Parathyroid adenoma (tissue), 2 donors: ENCODE measurements around the gene WDR87.

Source experiments
- H2AFZ ChIP-seq: fragments of 300-600 bp; sonication (generic); one replicate; pipeline ENCODE4 v1.7.0; 2017; ENCODE audit warnings: antibody characterized with exemption, mild to moderate bottlenecking
- H3K27ac ChIP-seq: fragments of 300-600 bp; sonication (generic); one replicate; pipeline ENCODE4 v1.7.0; 2017
- H3K27me3 ChIP-seq: fragments of 300-600 bp; sonication (generic); one replicate; pipeline ENCODE4 v1.7.0; 2017; ENCODE audit warnings: low read length; ENCODE audit not compliant: control insufficient read depth, insufficient read depth
- H3K36me3 ChIP-seq: fragments of 300-600 bp; sonication (generic); one replicate; pipeline ENCODE4 v1.7.0; 2017; ENCODE audit warnings: low read length; ENCODE audit not compliant: control insufficient read depth, insufficient read depth
- H3K4me1 ChIP-seq: fragments of 300-600 bp; sonication (generic); one replicate; pipeline ENCODE4 v1.7.0; 2017; ENCODE audit warnings: control low read depth
- H3K4me2 ChIP-seq: fragments of 300-600 bp; sonication (generic); one replicate; pipeline ENCODE4 v1.7.0; 2017; ENCODE audit warnings: low read length
- H3K4me3 ChIP-seq: fragments of 300-600 bp; sonication (generic); one replicate; pipeline ENCODE4 v1.7.0; 2017; ENCODE audit warnings: low read depth, low read length
- H3K79me2 ChIP-seq: fragments of 300-600 bp; sonication (generic); one replicate; pipeline ENCODE4 v1.7.0; 2017; ENCODE audit warnings: control low read depth
- H3K9ac ChIP-seq: fragments of 300-600 bp; sonication (generic); one replicate; pipeline ENCODE4 v1.7.0; 2017; ENCODE audit warnings: mild to moderate bottlenecking
- H3K9me3 ChIP-seq: fragments of 300-600 bp; sonication (generic); one replicate; pipeline ENCODE4 v1.7.0; 2017; ENCODE audit warnings: low read length; ENCODE audit not compliant: control insufficient read depth
- CTCF ChIP-seq: fragments of 300-600 bp; sonication (generic); IDR thresholded peaks from one replicate; pipeline ENCODE4 v1.7.0; 2017; ENCODE audit warnings: antibody characterized with exemption, mild to moderate bottlenecking
- donor health status: primary hyperparathyroidism.

The WDR87 gene

GRCh38 chr19:37953171-37953917, 47.0 kb upstream of the WDR87 start:
- H3K27me3 ChIP-seq, result no peaks in the 10 kb centered on the region
- H3K9ac ChIP-seq, result no peak overlapping the region
- TF ChIP-seq CTCF, result no peak
- peaks cover 4% of the 10 kb centered on the region for H3K79me2 ChIP-seq
- no peaks in the 10 kb centered on the region for H3K9me3 ChIP-seq
- H3K4me3 ChIP-seq, result no peak overlapping the region
- H3K27ac ChIP-seq, result no peak overlapping the region
- H3K4me1 ChIP-seq, result no peaks in the 10 kb centered on the region
- no peak overlapping the region for H2AFZ ChIP-seq
- no peaks in the 10 kb centered on the region for H3K36me3 ChIP-seq
- no peak overlapping the region for H3K4me2 ChIP-seq

GRCh38 chr19:37951816-37952210, 45.4 kb upstream of the WDR87 start:
- Histone ChIP-seq H3K27me3 (no peaks in the 10 kb centered on the region), H3K79me2 (no peaks in the 10 kb centered on the region), H3K4me2 (no peak overlapping the region), H3K27ac (no peak overlapping the region), H3K9ac (no peak overlapping the region), H3K9me3 (no peaks in the 10 kb centered on the region), H3K4me1 (no peaks in the 10 kb centered on the region), H3K4me3 (no peak overlapping the region), H2AFZ (no peak overlapping the region), H3K36me3 (no peaks in the 10 kb centered on the region)
- no peak for TF ChIP-seq CTCF

DNA sequence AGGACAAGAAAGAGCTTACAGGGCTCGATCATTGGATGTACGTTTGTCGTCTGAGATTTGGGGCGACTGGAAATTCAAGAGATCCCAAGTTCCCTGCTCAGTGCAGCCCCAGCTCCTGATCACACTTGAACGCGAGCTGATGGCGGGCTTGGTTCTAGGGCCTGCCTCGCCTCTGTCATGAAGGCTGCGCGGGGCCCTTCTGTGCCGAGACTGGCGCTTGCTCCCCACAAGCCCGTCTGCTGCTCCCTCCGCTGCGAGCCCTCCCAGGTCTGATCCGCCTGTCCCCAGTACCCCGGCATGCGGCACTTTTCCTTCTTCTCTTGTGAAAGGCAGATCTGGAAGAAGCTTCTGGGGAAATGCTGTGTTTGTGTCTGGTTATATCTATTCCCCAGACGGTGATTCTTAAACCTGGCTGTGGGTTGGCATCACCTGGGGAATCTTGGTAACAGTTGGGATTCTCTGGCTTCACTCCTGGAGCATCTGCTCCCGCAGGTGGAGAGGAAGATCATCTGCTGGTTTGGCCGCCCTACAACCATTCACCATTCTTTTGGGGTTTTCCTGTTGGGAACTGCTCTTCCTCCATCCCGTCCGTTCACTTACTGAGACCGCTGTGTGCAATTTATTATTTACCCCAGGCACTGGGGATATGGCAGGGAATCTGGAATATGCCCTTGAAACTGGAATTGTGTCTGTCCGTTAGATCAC, 44.2 kb upstream of the WDR87 start:
- Histone ChIP-seq H3K9me3 (no peaks in the 10 kb centered on the region), H3K36me3 (no peaks in the 10 kb centered on the region), H3K9ac (no peak overlapping the region), H2AFZ (no peak overlapping the region), H3K4me3 (no peak overlapping the region), H3K79me2 (peaks cover 2% of the 10 kb centered on the region), H3K27ac (no peak overlapping the region), H3K4me2 (no peak overlapping the region), H3K4me1 (no peaks in the 10 kb centered on the region), H3K27me3 (no peaks in the 10 kb centered on the region)
- TF ChIP-seq CTCF, result no peak

DNA sequence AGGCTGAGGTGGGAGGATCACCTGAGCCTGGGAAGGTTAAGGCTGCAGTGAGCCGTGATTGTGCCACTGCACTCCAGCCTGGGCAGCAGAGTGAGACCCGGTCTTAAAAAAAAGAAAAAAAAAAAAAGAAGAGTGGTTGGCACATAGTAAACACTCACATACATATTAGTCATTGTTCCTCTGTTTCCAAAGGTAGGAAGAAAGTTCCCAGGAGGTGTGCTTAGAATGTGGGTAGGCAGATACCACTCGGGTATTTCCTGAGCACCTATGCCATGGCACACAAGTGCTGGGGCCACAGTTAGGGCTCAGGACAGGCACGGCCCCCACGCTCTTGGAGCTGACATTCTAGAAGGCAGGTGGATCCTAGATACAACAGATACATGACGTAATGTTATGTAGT, 42.0 kb upstream of the WDR87 start:
- Histone ChIP-seq H3K27me3 (no peaks in the 10 kb centered on the region), H2AFZ (no peak overlapping the region), H3K9ac (no peak overlapping the region), H3K4me2 (no peak overlapping the region), H3K9me3 (no peaks in the 10 kb centered on the region), H3K4me1 (no peaks in the 10 kb centered on the region), H3K36me3 (no peaks in the 10 kb centered on the region), H3K79me2 (peaks cover 12% of the 10 kb centered on the region), H3K4me3 (no peak overlapping the region), H3K27ac (no peak overlapping the region)
- no peak for TF ChIP-seq CTCF
